Endothelial cell (in vitro differentiated cells): Measurements from ENCODE around the gene CLDN9. TPM values are rescaled to one million over a fixed set of nuclear protein-coding genes. Genes with fewer than 3 reads are reported as not detected.

Experiments
- DNase-seq: peaks from one replicate; pipeline ENCODE4 v3.0.0; 2021; ENCODE audit warnings: low spot score
- H3K27ac Mint-ChIP-seq: one replicate; pipeline ENCODE4 v1.8.0; 2021; ENCODE audit warnings: mixed read lengths, inconsistent platforms; ENCODE audit not compliant: unreplicated experiment
- H3K27me3 Mint-ChIP-seq: one replicate; pipeline ENCODE4 v1.8.0; 2021; ENCODE audit warnings: mild to moderate bottlenecking, moderate library complexity, mixed read lengths, inconsistent platforms; ENCODE audit not compliant: unreplicated experiment
- H3K36me3 Mint-ChIP-seq: one replicate; pipeline ENCODE4 v1.8.0; 2021; ENCODE audit warnings: mild to moderate bottlenecking, low read depth, mixed read lengths, inconsistent platforms; ENCODE audit not compliant: unreplicated experiment
- H3K4me1 Mint-ChIP-seq: one replicate; pipeline ENCODE4 v1.8.0; 2021; ENCODE audit warnings: mild to moderate bottlenecking, mixed read lengths, inconsistent platforms; ENCODE audit not compliant: unreplicated experiment
- H3K4me3 Mint-ChIP-seq: one replicate; pipeline ENCODE4 v1.8.0; 2021; ENCODE audit warnings: mild to moderate bottlenecking, mixed read lengths, inconsistent platforms; ENCODE audit not compliant: unreplicated experiment
- H3K9me3 Mint-ChIP-seq: one replicate; pipeline ENCODE4 v1.8.0; 2021; ENCODE audit warnings: mixed read lengths, inconsistent platforms; ENCODE audit not compliant: unreplicated experiment
- CTCF ChIP-seq: fragments of 200-600 bp; sonication (generic); IDR thresholded peaks from one replicate; pipeline ENCODE4 v1.5.0; 2021; ENCODE audit warnings: antibody characterized with exemption; ENCODE audit not compliant: unreplicated experiment
- total RNA-seq: library from RNA; stranded (reverse); fragmentation: NEBNext Ultra II Directional; extraction: Animal tissue kit (Norgen Biotek cat#: 25700); gene quantifications from one replicate; pipeline ENCODE4 v1.2.1, GENCODE V29; 2021; ENCODE audit not compliant: unreplicated experiment

CLDN9 gene
- total RNA-seq, 1 donor from 2014 or later, result not detected

- no peaks in the 10 kb centered on the region for H3K9me3 Mint-ChIP-seq
- H3K4me3 Mint-ChIP-seq, result peak within 1 kb of the TSS; percentile 73
- peak within 1 kb of the TSS; percentile 24 for H3K27ac Mint-ChIP-seq
- DNase-seq, result peak; percentile 95
- H3K27me3 Mint-ChIP-seq, result peaks cover 7% of the 10 kb centered on the region
- peaks cover 13% of the 10 kb centered on the region for H3K4me1 Mint-ChIP-seq
- no peaks in the 10 kb centered on the region for H3K36me3 Mint-ChIP-seq
- TF ChIP-seq CTCF, result no peak
These were observed 32.2 kb upstream of the CLDN9 start, which contains the start of gene PKMYT1 for GRCh38 chr16:2980227-2981176. TSS of gene PKMYT1 (minus strand) at chr16:2980446. CDS start at chr16:2979657, 789 bp downstream.

GRCh38 chr16:2981177-2981898, 31.4 kb upstream of the CLDN9 start:
- Mint-ChIP-seq H3K9me3 (no peaks in the 10 kb centered on the region), H3K4me1 (peaks cover 13% of the 10 kb centered on the region), H3K4me3 (peak overlapping the region; percentile 51), H3K36me3 (no peaks in the 10 kb centered on the region), H3K27ac (peak overlapping the region; percentile 25), H3K27me3 (peaks cover 7% of the 10 kb centered on the region)
- no peak for DNase-seq
- no peak for TF ChIP-seq CTCF

GRCh38 chr16:2981899-2982250, 30.8 kb upstream of the CLDN9 start:
- no peak for DNase-seq
- Mint-ChIP-seq H3K4me3 (peak overlapping the region; percentile 51), H3K27ac (peak overlapping the region; percentile 25), H3K36me3 (no peaks in the 10 kb centered on the region), H3K4me1 (peaks cover 13% of the 10 kb centered on the region), H3K27me3 (peaks cover 7% of the 10 kb centered on the region), H3K9me3 (no peaks in the 10 kb centered on the region)
- TF ChIP-seq CTCF, result no peak

- TF ChIP-seq CTCF, result no peak
- Mint-ChIP-seq H3K4me1 (peaks cover 13% of the 10 kb centered on the region), H3K9me3 (no peaks in the 10 kb centered on the region), H3K27ac (no peak overlapping the region), H3K4me3 (no peak overlapping the region), H3K36me3 (no peaks in the 10 kb centered on the region), H3K27me3 (peaks cover 7% of the 10 kb centered on the region)
- DNase-seq, result no peak
These were observed 30.3 kb upstream of the CLDN9 start for GRCh38 chr16:2982402-2982801.

GRCh38 chr16:2983706-2984136, 29.0 kb upstream of the CLDN9 start:
- peaks cover 7% of the 10 kb centered on the region for H3K27me3 Mint-ChIP-seq
- H3K4me3 Mint-ChIP-seq, result no peak overlapping the region
- DNase-seq, result peak; percentile 95
- TF ChIP-seq CTCF, result peak; percentile 85
- H3K36me3 Mint-ChIP-seq, result no peaks in the 10 kb centered on the region
- no peak overlapping the region for H3K27ac Mint-ChIP-seq
- peaks cover 13% of the 10 kb centered on the region for H3K4me1 Mint-ChIP-seq
- H3K9me3 Mint-ChIP-seq, result no peaks in the 10 kb centered on the region
